Measurements from ENCODE around the gene TFCP2. TPM values are rescaled to one million over a fixed set of nuclear protein-coding genes. Genes with fewer than 3 reads are reported as not detected.

TFCP2 gene
- total RNA-seq, 2 experiments from 2014 or later: 9.4 to 11.7 TPM

DNA sequence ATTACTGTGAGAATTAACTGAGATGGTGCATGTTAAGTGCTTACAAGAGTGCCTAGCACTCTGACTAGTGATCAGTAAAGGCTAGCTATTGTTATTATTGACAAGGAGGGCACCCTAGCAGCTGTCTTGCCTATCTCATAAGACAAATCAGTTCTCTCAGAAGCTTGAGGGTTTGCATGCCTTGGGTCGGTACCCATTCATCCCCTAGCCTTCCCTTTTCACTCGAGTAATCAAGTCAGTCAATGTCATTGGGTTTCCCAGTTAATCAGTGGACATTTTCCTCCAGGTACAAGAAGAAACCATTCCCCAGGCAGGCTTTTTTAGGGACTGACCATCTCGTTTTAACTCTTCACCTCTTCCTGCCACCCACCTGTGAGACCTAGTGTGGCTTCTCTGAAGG, 10.4 kb upstream of the TFCP2 start:
- no peaks in the 10 kb centered on the region for H3K9me3 ChIP-seq (ENCODE audit: control insufficient read depth in 1 of 2, insufficient read depth in 1 of 2, low read length in 2 of 2)
- no peak overlapping the region for H3K4me3 Mint-ChIP-seq
- H3K9me3 Mint-ChIP-seq: no peaks in the 10 kb centered on the region
- no peaks in the 10 kb centered on the region for H3K36me3 ChIP-seq (ENCODE audit: insufficient read depth, low read length)
- H3K27ac Mint-ChIP-seq: no peak overlapping the region
- H3K27ac ChIP-seq (ENCODE audit: low read depth in 1 of 2, low read length in 2 of 2): no peak overlapping the region
- intact Hi-C loops (cut with DNase I, micrococcal nuclease): no loop called here
- H3K4me1 ChIP-seq (ENCODE audit: insufficient read depth, low read length): no peaks in the 10 kb centered on the region
- H3K36me3 Mint-ChIP-seq (ENCODE audit: low read depth): no peaks in the 10 kb centered on the region
- ATAC-seq (ENCODE audit: poor library complexity) (no peak), DNase-seq (no peak)
- no peak overlapping the region for H3K4me3 ChIP-seq (ENCODE audit: low read length)
- no peaks in the 10 kb centered on the region for H3K4me1 Mint-ChIP-seq (ENCODE audit: low read depth)
- TF ChIP-seq, protein P1, sequence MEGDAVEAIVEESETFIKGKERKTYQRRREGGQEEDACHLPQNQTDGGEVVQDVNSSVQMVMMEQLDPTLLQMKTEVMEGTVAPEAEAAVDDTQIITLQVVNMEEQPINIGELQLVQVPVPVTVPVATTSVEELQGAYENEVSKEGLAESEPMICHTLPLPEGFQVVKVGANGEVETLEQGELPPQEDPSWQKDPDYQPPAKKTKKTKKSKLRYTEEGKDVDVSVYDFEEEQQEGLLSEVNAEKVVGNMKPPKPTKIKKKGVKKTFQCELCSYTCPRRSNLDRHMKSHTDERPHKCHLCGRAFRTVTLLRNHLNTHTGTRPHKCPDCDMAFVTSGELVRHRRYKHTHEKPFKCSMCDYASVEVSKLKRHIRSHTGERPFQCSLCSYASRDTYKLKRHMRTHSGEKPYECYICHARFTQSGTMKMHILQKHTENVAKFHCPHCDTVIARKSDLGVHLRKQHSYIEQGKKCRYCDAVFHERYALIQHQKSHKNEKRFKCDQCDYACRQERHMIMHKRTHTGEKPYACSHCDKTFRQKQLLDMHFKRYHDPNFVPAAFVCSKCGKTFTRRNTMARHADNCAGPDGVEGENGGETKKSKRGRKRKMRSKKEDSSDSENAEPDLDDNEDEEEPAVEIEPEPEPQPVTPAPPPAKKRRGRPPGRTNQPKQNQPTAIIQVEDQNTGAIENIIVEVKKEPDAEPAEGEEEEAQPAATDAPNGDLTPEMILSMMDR (IDR thresholded peaks at IDR 0.05): no peak
- CTCF ChIA-PET: interaction anchor here (1.3 kb wide), 1 partner anchor 35 kb away, joined by 5 read pairs; the partner anchor contains the start of gene POU6F1
- no peaks in the 10 kb centered on the region for H3K27me3 ChIP-seq (ENCODE audit: control insufficient read depth in 1 of 2, insufficient read depth in 2 of 2, low read length in 2 of 2)
- POLR2A ChIA-PET: interaction anchor here (1.0 kb wide), 1 partner anchor 78 kb away, joined by 3 read pairs; no protein-coding TSS in a partner anchor
- H3K27me3 Mint-ChIP-seq: no peaks in the 10 kb centered on the region

DNA sequence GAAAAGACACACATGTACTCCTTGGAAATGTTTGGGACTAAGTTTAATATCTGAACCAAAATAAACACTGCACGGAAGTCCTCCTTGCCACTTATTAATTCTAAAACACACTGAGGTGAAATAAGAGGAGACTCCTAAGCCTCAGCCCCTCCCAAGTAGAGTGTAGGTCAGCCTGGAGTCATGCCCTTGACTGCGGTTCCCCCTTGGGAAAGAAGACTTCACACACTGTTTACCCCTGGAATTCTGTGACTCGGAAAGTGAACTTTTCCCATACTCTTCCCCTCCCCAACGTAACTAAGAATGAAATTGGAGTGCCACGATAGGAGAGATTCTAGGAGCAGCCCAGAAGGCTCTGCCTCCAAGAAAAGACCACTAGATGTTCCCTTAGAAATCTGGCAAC, 8.6 kb upstream of the TFCP2 start:
- Histone ChIP-seq H3K27ac (ENCODE audit: low read depth in 1 of 2, low read length in 2 of 2) (no peak overlapping the region), H3K36me3 (ENCODE audit: insufficient read depth, low read length) (no peaks in the 10 kb centered on the region), H3K4me1 (ENCODE audit: insufficient read depth, low read length) (no peaks in the 10 kb centered on the region), H3K9me3 (ENCODE audit: control insufficient read depth in 1 of 2, insufficient read depth in 1 of 2, low read length in 2 of 2) (no peaks in the 10 kb centered on the region), H3K27me3 (ENCODE audit: control insufficient read depth in 1 of 2, insufficient read depth in 2 of 2, low read length in 2 of 2) (no peaks in the 10 kb centered on the region), H3K4me3 (ENCODE audit: low read length) (no peak overlapping the region)
- H3K36me3 Mint-ChIP-seq (ENCODE audit: low read depth): no peaks in the 10 kb centered on the region
- H3K27ac Mint-ChIP-seq: no peak overlapping the region
- no peaks in the 10 kb centered on the region for H3K9me3 Mint-ChIP-seq
- CTCF ChIA-PET: no interaction called here
- no peaks in the 10 kb centered on the region for H3K27me3 Mint-ChIP-seq
- ATAC-seq (ENCODE audit: poor library complexity) (no peak), DNase-seq (no peak)
- POLR2A ChIA-PET: no interaction called here
- H3K4me3 Mint-ChIP-seq: no peak overlapping the region
- intact Hi-C loops (cut with DNase I, micrococcal nuclease): no loop called here
- H3K4me1 Mint-ChIP-seq (ENCODE audit: low read depth): no peaks in the 10 kb centered on the region
- TF ChIP-seq, protein P1 (IDR thresholded peaks at IDR 0.05): no peak

DNA sequence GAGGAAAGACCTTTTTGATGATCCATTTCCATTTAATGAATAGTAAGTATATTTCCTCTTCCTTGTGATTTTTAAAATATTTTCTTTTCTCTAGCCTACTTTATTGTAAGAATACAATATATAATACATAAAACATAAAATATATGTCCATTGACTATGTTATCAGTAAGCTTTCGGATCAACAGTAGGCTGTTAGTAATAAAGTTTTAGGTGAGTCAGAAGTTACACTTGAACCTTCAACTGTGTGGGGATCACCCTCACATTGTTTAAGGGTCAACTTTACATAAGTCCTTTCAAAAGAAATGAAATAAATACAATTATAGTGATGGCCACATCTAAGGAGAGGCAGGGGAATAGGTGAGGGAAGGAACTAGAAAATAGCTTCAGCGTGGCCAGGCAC, 5.0 kb upstream of the TFCP2 start:
- H3K4me3 Mint-ChIP-seq: no peak overlapping the region
- CTCF ChIA-PET: interaction anchor here (0.6 to 1.1 kb wide), 2 partner anchors 28 to 41 kb away, joined by 3 read pairs; no protein-coding TSS in a partner anchor

More for the DNA sequence above, 5.0 kb upstream of the TFCP2 start:
- no peak overlapping the region for H3K27ac ChIP-seq (ENCODE audit: low read depth in 1 of 2, low read length in 2 of 2)
- DNase-seq: no peak
- POLR2A ChIA-PET: interaction anchor here (0.6 kb wide), 1 partner anchor 26 kb away, joined by 3 read pairs; no protein-coding TSS in a partner anchor
- H3K27me3 Mint-ChIP-seq: no peaks in the 10 kb centered on the region
- intact Hi-C loops (cut with DNase I, micrococcal nuclease): no loop called here
- no peak overlapping the region for H3K27ac Mint-ChIP-seq
- TF ChIP-seq, protein P1 (IDR thresholded peaks at IDR 0.05): no peak
- H3K4me1 ChIP-seq (ENCODE audit: insufficient read depth, low read length): peaks cover 4% of the 10 kb centered on the region
- no peaks in the 10 kb centered on the region for H3K9me3 Mint-ChIP-seq
- no peaks in the 10 kb centered on the region for H3K36me3 Mint-ChIP-seq (ENCODE audit: low read depth)
- no peaks in the 10 kb centered on the region for H3K27me3 ChIP-seq (ENCODE audit: control insufficient read depth in 1 of 2, insufficient read depth in 2 of 2, low read length in 2 of 2)
- no peak for ATAC-seq (ENCODE audit: poor library complexity)
- H3K4me1 Mint-ChIP-seq (ENCODE audit: low read depth): no peaks in the 10 kb centered on the region
- H3K36me3 ChIP-seq (ENCODE audit: insufficient read depth, low read length): no peaks in the 10 kb centered on the region
- no peaks in the 10 kb centered on the region for H3K9me3 ChIP-seq (ENCODE audit: control insufficient read depth in 1 of 2, insufficient read depth in 1 of 2, low read length in 2 of 2)
- no peak overlapping the region for H3K4me3 ChIP-seq (ENCODE audit: low read length)
